NCI-H1092 treated with DMSO at 0.1 percent for 48 hours (cell line): ENCODE measurements around the gene CBLC.
"Not testable (repeated sequence)": the region's sequence is repeated elsewhere in the genome, so short reads cannot be mapped to it uniquely, and the experiment has no call there.

Experiments
- DNase-seq: peaks from one replicate; lab custom pipeline; 2025; lab: John Stamatoyannopoulos, UW

The CBLC gene

GRCh38 chr19:44819246-44819832, 41.6 kb downstream of the CBLC start:
- no peak for DNase-seq

DNA sequence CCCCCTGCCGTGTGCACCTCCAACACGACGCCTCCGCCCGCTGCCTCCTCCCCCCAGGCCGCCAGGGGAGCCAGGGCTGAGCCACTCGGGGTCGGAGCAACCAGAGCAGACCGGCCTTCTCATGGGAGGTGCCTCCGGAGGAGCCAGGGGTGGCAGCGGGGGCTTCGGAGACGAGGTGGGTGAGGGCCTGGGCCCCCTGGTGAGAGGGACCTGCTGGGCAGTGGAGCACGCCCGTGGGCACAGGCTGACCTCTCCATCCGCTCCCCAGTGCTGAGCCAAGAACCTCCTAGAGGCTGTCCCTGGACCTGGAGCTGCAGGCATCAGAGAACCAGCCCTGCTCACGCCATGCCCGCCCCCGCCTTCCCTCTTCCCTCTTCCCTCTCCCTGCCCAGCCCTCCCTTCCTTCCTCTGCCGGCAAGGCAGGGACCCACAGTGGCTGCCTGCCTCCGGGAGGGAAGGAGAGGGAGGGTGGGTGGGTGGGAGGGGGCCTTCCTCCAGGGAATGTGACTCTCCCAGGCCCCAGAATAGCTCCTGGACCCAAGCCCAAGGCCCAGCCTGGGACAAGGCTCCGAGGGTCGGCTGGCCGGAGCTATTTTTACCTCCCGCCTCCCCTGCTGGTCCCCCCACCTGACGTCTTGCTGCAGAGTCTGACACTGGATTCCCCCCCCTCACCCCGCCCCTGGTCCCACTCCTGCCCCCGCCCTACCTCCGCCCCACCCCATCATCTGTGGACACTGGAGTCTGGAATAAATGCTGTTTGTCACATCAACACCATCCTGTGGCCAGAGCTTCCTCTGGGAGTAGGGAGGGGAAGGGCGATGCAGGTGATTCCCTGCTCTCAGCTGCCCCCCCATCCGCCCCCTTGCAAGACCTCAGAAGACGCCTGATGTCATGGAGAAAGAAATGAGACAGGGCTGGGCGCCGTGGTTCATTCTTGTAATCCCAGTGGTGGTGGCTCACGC, 43.2 kb downstream of the CBLC start:
- no peak for DNase-seq

DNA sequence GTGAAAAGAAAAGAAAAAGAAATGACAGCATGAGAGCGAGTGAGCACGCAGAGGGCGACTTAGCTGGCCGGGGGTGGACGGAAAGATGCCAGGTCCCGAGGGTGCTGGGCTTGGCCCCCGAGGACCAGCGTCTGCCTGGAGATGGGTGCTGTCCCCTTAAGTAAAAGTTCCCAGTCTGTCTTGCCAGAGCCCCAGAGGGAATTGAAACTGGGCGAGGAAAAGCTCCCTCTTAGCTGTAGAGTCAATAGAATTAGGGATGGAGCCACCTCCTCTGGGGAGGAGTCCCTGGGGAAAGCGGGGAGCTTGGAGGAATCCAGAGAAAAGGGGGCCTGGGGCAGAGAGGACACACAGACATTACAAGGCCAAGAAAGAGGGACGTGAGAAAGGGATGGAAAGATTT, 44.5 kb downstream of the CBLC start:
- DNase-seq, result no peak

- DNase-seq, result no peak
Measured at GRCh38 chr19:44822670-44823372, 45.1 kb downstream of the CBLC start.

DNA sequence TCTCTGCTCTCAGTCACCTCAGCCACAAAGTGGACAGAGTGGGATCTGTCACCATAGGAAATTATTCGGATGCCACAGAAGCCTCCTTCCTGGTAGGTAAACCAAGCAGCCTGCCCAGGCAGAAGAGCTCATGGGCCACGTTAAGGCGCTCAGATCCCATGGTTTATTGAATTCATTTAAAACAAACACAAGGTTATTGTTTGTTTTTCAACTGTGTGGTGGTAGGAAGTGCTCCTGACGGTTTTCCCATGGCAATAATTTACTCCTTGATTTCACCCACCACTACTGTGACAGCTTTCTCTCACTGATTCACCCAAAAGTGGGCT, 45.6 kb downstream of the CBLC start:
- DNase-seq, result no peak

- DNase-seq, result peak; percentile 87
Measured at GRCh38 chr19:44824761-44825160, 47.1 kb downstream of the CBLC start.

GRCh38 chr19:44832875-44833274, 55.2 kb downstream of the CBLC start:
- not testable (repeated sequence) for DNase-seq

DNA sequence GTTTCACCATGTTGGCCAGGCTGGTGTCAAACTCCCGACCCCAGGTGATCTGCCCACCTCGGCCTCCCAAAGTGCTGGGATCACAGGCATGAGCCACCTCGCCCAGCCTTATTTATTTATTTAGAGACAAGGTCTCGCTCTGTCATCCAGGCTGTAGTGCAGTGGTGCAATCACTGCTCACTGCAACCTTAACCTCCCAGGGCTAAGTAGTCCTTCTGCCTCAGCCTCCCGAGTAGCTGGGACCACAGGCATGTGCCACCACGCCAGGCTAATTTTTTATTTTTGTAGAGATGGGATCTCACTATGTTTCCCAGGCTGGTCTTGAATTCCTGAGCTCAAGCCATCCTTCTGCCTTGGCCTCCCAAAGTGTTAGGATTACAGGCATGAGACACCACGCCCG, 56.7 kb downstream of the CBLC start:
- DNase-seq, result not testable (repeated sequence)

DNA sequence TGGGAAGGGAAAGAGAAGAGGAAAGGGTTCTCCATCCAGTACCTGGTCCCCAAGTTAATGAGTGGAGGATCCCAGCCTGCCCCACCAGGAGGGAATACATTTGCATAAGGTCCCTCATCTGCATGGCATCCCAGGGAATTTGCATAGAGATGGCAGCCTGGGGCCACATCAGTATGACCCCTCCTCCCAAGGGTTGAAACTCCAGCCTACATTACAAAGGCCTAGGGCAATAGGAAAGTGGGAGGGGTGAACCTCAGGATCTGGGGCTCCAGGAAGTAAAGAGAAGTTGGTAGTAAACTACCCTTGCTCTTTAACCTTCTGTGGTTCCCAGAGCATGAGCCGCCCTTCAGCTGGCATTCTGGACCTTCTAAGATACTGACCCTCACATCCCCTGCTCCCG, 61.6 kb downstream of the CBLC start:
- no peak for DNase-seq

- DNase-seq, result no peak
Measured at GRCh38 chr19:44840811-44841210, 63.1 kb downstream of the CBLC start.

DNA sequence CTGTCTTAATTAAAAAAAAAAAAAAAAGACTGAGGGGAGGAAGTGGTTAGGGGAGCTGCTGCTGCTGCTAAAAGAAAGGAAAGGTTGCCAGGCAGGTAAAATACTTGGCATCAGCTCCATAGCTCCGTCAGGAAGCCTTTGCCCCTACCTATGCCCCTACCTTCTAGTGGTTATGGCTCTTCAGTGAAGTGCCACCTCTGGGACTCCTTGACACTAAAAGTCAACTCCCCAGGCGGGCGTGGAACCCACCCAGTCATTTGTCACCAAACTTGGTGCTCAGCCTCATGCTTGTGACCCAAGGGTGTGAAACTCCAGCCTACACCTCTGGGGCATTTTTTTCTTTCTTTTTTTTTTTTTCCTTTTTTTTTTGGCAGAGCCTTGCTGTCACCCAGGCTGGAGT, 63.5 kb downstream of the CBLC start:
- no peak for DNase-seq

DNA sequence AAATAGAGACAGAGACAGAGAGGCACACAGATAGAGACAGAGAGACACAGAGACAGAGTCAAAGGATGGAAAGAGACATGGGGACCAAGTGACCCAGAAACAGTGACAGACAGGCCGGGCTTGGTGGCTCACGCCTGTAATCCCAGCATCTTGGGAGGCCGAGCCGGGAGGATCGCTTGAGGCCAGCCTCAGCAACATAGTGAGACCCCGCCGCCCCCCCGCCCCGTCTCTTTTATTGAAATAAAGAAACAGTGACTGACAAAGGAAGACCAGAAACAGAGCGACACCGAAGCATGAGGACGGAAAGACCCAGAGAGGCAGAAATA, 67.6 kb downstream of the CBLC start:
- no peak for DNase-seq

DNA sequence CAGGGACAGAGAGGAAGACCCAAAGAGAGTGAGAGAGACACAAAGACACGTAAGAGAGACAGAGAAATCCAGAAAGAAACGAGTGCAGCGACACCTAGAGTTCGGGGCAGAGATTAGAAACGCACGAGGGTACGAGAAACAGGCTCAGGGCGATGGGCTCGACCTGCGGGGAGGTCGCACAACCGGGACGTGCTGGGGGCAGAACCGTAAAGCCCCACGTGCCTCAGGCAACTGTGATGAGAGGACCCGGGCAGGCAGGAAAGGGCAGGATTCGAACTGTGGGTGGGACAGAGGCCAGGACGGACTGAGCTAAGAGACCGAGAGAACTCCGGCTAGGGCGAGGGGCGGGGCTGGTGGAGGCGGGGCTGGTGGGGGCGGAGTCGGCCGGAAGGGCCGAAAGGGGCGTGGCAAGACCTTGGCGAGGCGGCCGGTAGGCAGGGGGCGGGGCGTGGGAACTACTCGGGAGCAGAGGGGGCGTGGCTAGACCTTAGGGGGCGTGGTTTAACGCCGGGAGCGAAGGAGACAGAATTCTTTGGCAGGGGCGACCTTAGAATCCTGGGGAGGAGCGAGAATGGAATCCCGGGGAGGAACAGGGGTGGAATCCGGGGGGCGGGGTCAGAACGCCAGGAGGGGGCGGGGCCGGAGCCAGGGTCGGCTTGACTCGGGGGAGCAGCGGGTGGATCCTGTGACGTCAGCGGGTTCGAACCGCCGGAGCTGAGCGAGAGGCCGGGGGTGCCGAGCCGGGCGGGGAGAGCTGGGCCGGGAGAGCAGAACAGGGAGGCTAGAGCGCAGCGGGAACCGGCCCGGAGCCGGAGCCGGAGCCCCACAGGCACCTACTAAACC, 68.1 kb downstream of the CBLC start, which contains the start of gene NECTIN2:
NECTIN2 (plus strand) TSS at position 686 of the 843 bp plus-strand sequence. CDS start 229 bp downstream, outside the sequence.
- DNase-seq, result peak; percentile 87

- DNase-seq, result no peak
Measured at GRCh38 chr19:44846455-44847143, 68.9 kb downstream of the CBLC start.

- DNase-seq, result no peak
Measured at GRCh38 chr19:44847144-44848035, 69.7 kb downstream of the CBLC start.

GRCh38 chr19:44848036-44848811, 70.5 kb downstream of the CBLC start:
- DNase-seq, result no peak

- no peak for DNase-seq
Measured at GRCh38 chr19:44848812-44849447, 71.2 kb downstream of the CBLC start.
